Measurements from ENCODE around the gene SLC48A1.
"Not testable (repeated sequence)": the region's sequence is repeated elsewhere in the genome, so short reads cannot be mapped to it uniquely, and the experiment has no call there.

Gene SLC48A1

GRCh38 chr12:47795121-47795813, 22.2 kb downstream of the SLC48A1 start:
- no peak for DNase-seq

- DNase-seq = no peak
Observed at GRCh38 chr12:47795814-47796411, 22.9 kb downstream of the SLC48A1 start.

GRCh38 chr12:47797441-47797840, 24.4 kb downstream of the SLC48A1 start:
- no peak for DNase-seq

GRCh38 chr12:47798382-47798948, 25.4 kb downstream of the SLC48A1 start:
- DNase-seq = no peak

GRCh38 chr12:47799357-47799955, 26.4 kb downstream of the SLC48A1 start:
- peak; percentile 57 for DNase-seq

GRCh38 chr12:47800582-47800981, 27.5 kb downstream of the SLC48A1 start:
- DNase-seq = no peak

GRCh38 chr12:47801170-47801903, 28.3 kb downstream of the SLC48A1 start:
- DNase-seq = no peak

- no peak for DNase-seq
Observed at GRCh38 chr12:47801904-47802246, 28.8 kb downstream of the SLC48A1 start.

- no peak for DNase-seq
Observed at GRCh38 chr12:47802312-47802711, 29.3 kb downstream of the SLC48A1 start.

- no peak for DNase-seq
Observed at GRCh38 chr12:47803191-47803875, 30.3 kb downstream of the SLC48A1 start.

- DNase-seq = no peak
Observed at GRCh38 chr12:47804171-47804570, 31.1 kb downstream of the SLC48A1 start.

GRCh38 chr12:47805417-47805816, 32.4 kb downstream of the SLC48A1 start:
- DNase-seq = no peak

- no peak for DNase-seq
Observed at GRCh38 chr12:47807338-47807737, 34.3 kb downstream of the SLC48A1 start.

- peak; percentile 80 for DNase-seq
Observed at GRCh38 chr12:47808050-47808449, 35.0 kb downstream of the SLC48A1 start.

- DNase-seq = no peak
Observed at GRCh38 chr12:47808574-47809365, 35.7 kb downstream of the SLC48A1 start.

GRCh38 chr12:47809518-47809917, 36.5 kb downstream of the SLC48A1 start:
- not testable (repeated sequence) for DNase-seq

- DNase-seq = no peak
Observed at GRCh38 chr12:47811072-47811396, 38.0 kb downstream of the SLC48A1 start.

GRCh38 chr12:47811581-47812484, 38.8 kb downstream of the SLC48A1 start:
- peak; percentile 88 for DNase-seq

GRCh38 chr12:47812797-47813510, 39.9 kb downstream of the SLC48A1 start:
- peak; percentile 90 for DNase-seq

GRCh38 chr12:47813511-47814196, 40.6 kb downstream of the SLC48A1 start:
- DNase-seq = no peak
